NT2/D1 (cell line): ENCODE data around the gene HPCAL1.

Experiments
- YY1 ChIP-seq: IDR thresholded peaks from 2 replicates; pipeline ENCODE4 v1.6.1; 2011; ENCODE audit not compliant: insufficient read length, insufficient read depth
- ZNF274 ChIP-seq: IDR thresholded peaks from 2 replicates; pipeline ENCODE4 v1.6.1; 2011; ENCODE audit warnings: mild to moderate bottlenecking, low read depth, low read length

GRCh38 chr2:10256031-10256514 lies 46.6 kb upstream of the HPCAL1 start:
- TF ChIP-seq ZNF274 = no peak
- no peak for TF ChIP-seq YY1
